Measurements from ENCODE around the gene DNLZ. TPM values are rescaled to one million over a fixed set of nuclear protein-coding genes. Genes with fewer than 3 reads are reported as not detected.

Gene DNLZ
- total RNA-seq, 1 donor from 2014 or later: 27.5 TPM

DNA sequence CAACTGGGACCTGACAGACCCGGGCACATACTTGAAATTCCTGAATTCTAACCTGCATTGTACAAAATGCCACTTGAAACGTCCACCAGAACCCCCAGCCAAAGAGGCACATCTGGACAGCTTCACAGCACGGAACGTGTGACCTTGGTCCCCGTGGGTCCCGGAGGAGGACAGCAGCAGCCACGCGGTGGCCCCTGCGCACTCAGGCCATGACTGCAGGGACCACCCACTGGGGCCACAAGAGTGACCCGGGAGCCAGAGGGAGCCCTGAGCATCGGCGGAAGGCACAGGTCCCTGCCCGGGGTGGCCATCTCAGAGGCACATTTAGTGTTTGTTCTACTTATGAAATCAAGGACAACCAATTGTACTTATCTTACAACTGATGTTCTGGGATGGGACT, 38.5 kb upstream of the DNLZ start:
- peaks cover 6% of the 10 kb centered on the region for H3K36me3 ChIP-seq (ENCODE audit: control insufficient read depth, insufficient read depth, low read length)
- no peaks in the 10 kb centered on the region for H3K27me3 ChIP-seq (ENCODE audit: control insufficient read depth, insufficient read depth, low read length)
- TF ChIP-seq CTCF (IDR thresholded peaks at IDR 0.05; ENCODE audit: insufficient read depth, low read length, poor library complexity, severe bottlenecking): no peak
- DNase-seq (ENCODE audit: low read depth): no peak
- no peak overlapping the region for H3K4me3 ChIP-seq (ENCODE audit: low read depth, low read length)

DNA sequence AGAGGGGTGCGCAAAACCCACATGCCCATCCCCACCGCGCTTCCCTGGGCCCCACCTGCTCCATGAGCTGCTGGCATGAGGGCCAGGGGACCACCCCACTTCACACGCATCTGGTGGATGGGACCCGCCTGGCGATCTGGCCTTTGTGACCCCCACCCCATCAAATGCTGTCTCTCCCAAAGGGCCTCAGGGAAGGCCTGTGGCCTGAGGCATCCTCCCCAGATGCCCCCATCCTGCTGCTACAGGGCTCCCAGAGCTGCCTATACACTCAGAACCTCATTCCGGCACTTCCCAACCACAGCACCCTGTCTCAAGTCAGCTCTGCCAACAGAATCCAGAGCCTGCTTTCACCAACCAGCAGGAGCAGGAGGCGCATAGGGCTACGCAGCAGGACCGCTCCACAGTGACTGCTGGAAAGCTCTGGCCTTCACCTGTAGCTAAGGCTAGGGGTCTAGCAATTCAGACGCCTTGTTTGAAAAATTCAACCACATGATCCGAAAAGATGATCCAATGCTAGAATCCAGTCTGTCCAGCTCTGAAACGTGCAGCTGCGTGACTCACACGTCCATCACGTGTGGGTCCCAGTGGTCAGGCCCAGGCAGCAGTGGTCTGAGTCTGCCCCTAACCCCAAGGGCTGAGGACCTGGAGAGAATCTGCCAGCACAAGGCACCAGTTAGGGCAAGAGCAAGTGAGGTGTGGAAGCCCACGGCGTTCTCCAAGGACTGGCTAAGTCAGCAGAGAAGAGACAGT, 37.8 kb upstream of the DNLZ start:
- Histone ChIP-seq H3K4me3 (ENCODE audit: low read depth, low read length) (no peak overlapping the region), H3K27me3 (ENCODE audit: control insufficient read depth, insufficient read depth, low read length) (no peaks in the 10 kb centered on the region), H3K36me3 (ENCODE audit: control insufficient read depth, insufficient read depth, low read length) (peaks cover 3% of the 10 kb centered on the region)
- TF ChIP-seq CTCF (IDR thresholded peaks at IDR 0.05; ENCODE audit: insufficient read depth, low read length, poor library complexity, severe bottlenecking): no peak
- DNase-seq (ENCODE audit: low read depth): no peak

DNA sequence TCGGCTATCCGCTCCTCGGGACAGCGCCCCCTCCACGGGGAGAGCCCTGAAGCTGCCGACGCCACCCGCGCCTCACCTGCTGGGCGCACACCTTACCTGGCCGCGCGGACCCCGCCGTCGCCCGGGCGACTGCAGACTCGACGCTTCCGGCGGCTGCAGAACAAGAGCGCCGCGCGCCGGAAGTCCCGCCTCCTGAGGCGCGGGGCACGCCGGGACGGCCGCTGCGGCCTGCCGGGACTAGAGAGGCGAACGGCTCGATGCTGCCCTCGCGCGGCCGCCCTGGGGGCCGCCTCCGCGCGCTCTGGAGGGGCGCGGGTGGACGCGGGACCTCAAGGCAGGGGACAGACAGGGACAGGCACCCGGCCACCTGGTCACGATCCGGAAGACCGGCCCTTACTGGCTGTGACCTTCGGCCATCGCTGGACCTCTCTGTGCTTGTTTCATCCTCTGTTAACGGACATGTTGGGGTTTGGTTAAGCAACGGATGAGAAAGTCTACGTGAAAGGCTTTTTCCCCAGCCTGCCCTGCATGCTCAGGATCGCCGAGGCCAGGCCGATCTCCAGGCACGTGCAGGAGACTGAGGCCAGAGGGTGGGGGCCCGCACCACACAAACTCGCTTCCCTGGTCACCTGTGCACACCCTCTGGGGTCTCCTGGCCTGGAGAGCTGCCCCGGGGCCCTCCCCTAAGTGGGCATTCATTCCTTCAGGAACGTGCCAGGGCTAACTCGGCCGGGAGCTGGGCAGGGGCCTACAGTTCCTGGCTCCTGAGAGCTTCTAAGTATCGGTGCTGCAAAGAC, 36.7 kb upstream of the DNLZ start, which contains the start of gene SNAPC4:
SNAPC4 (minus strand) TSS at position 133 of the 797 bp plus-strand sequence. CDS start 1,742 bp downstream, outside the sequence.
- TF ChIP-seq CTCF (IDR thresholded peaks at IDR 0.05; ENCODE audit: insufficient read depth, low read length, poor library complexity, severe bottlenecking): peak; percentile 39
- peaks cover 2% of the 10 kb centered on the region for H3K36me3 ChIP-seq (ENCODE audit: control insufficient read depth, insufficient read depth, low read length)
- peak within 1 kb of the TSS; percentile 92 for H3K4me3 ChIP-seq (ENCODE audit: low read depth, low read length)
- peak; percentile 32 for DNase-seq (ENCODE audit: low read depth)
- H3K27me3 ChIP-seq (ENCODE audit: control insufficient read depth, insufficient read depth, low read length): no peaks in the 10 kb centered on the region

DNA sequence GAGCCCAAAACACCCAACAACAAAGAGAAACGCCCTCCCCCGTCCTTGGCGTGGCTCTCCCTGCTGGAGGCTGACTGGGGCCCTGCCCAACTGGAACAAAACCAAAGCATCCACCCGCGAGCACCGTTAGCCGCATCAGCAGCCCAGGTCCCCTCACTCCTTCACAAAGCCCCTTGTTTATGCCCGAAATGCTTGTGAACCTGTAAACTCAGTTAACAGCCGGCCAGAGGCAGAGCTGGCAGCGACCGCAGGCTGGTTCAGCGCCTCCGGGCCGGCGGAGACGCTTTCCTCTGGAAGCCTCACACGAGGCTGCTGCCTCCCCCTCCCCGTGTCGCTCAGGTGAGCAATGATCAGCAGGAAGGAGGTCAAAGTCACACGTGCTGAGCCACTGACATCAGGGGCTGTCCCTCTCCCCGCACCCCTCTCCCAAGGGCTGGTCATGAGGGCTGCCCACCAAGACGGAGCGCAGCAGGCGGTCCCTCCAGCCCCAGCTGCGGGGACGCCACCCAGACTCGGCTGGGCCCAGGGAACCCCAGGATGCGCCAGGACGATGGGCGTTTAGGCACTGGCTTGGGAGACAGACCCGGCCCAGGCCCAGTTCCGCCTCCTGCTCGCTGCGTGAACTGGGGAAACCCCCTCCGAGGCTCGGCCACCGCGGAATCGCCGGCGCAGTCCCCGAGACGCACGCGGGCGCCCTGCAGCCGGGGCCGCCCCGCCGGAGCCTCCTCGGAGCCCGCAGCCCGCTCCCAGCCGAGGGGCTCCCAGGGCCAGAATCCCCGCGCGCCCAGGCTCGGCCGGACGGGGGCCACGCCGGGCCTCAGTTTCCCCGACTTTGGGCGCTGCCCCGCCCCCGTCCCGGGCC, 35.9 kb upstream of the DNLZ start:
- DNase-seq (ENCODE audit: low read depth): no peak
- TF ChIP-seq CTCF (IDR thresholded peaks at IDR 0.05; ENCODE audit: insufficient read depth, low read length, poor library complexity, severe bottlenecking): no peak

DNA sequence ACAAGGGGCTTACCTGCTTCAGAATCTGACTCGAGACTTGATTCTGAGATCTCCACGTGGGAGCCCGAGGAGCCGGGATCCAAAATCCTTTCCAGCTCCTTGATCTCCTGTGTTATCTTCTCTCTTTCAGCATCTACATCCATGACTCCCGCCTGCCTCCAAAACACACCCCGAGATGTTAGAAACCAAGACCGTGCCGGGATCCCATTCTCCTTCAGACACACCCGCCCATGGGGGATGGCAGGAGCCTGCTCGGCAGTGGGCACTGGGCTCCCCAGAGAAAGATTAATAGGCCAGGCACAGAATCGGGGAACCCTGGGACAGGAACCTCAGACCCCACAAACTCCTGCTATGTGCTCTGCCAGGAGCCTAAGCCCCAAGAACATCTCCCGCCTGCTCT, 34.7 kb upstream of the DNLZ start:
- TF ChIP-seq CTCF (IDR thresholded peaks at IDR 0.05; ENCODE audit: insufficient read depth, low read length, poor library complexity, severe bottlenecking): no peak
- H3K27me3 ChIP-seq (ENCODE audit: control insufficient read depth, insufficient read depth, low read length): no peaks in the 10 kb centered on the region
- no peak overlapping the region for H3K4me3 ChIP-seq (ENCODE audit: low read depth, low read length)
- DNase-seq (ENCODE audit: low read depth): no peak
- H3K36me3 ChIP-seq (ENCODE audit: control insufficient read depth, insufficient read depth, low read length): peaks cover 2% of the 10 kb centered on the region

More for the DNA sequence above, 35.9 kb upstream of the DNLZ start:
- Histone ChIP-seq H3K4me3 (ENCODE audit: low read depth, low read length) (peak overlapping the region; percentile 92), H3K27me3 (ENCODE audit: control insufficient read depth, insufficient read depth, low read length) (no peaks in the 10 kb centered on the region), H3K36me3 (ENCODE audit: control insufficient read depth, insufficient read depth, low read length) (peaks cover 2% of the 10 kb centered on the region)

Measured in kidney epithelial cell (primary cell).